Ovary (tissue), 9 donors: Measurements from ENCODE around the gene CDNF. TPM values are rescaled to one million over a fixed set of nuclear protein-coding genes. Genes with fewer than 3 reads are reported as not detected.

ENCODE experiments used
- DNase-seq, 5 donors: peaks; one replicate each; pipeline ENCODE4 v3.0.0-alpha.2; 2019 to 2020
- H3K27ac ChIP-seq, 2 donors: fragments of 200-600 bp; one replicate each; pipeline versions ENCODE4 v1.5.1 to v1.8.0; 2019 to 2022
- H3K27me3 ChIP-seq: fragments of 200-600 bp; one replicate; pipeline ENCODE4 v1.8.0; 2022
- H3K36me3 ChIP-seq: fragments of 200-600 bp; sonication (generic); one replicate; pipeline ENCODE4 v1.5.1; 2019
- H3K4me1 ChIP-seq: one replicate; pipeline ENCODE4 v1.8.1; 2013; ENCODE audit warnings: mild to moderate bottlenecking, moderate library complexity; ENCODE audit not compliant: insufficient read depth
- H3K4me3 ChIP-seq: fragments of 200-600 bp; sonication (generic); one replicate; pipeline ENCODE4 v1.5.1; 2017
- H3K9me3 ChIP-seq, 2 donors: fragments of 200-600 bp in 1 of 2; sonication (generic) in 1 of 2; one replicate each; pipeline versions ENCODE4 v1.5.1 to v1.8.1; 2013 to 2019; ENCODE audit warnings: mild to moderate bottlenecking in 1 of 2, moderate library complexity in 1 of 2
- CTCF ChIP-seq, 3 donors: fragments of 450-650 bp in 2 of 3; fragments of 200-600 bp in 1 of 3; IDR thresholded peaks; one replicate each; pipeline versions ENCODE4 v1.5.1 to v1.8.0; 2016 to 2022; ENCODE audit warnings: antibody characterized with exemption in 3 of 3, mild to moderate bottlenecking in 1 of 3
- EP300 ChIP-seq: sonication (generic); formaldehyde crosslinking; IDR thresholded peaks from one replicate; pipeline ENCODE4 v1.6.1; 2017; ENCODE audit warnings: antibody characterized with exemption
- POLR2A ChIP-seq: fragments of 450-650 bp; IDR thresholded peaks from one replicate; pipeline ENCODE4 v1.6.1; 2017; ENCODE audit warnings: antibody characterized with exemption, mild to moderate bottlenecking, moderate library complexity
- WGBS, 3 donors: extraction: QIAGEN DNeasy Blood & Tissue Kit in 1 of 3; methylation state at CpG; one replicate each; pipeline versions ENCODE4 v1.1.5 to v1.1.7; 2013 to 2017; 5-methylcytosine and 5-hydroxymethylcytosine counted together
- intact Hi-C, 4 donors: fragments of 100-400 bp; cut with DNase I; formaldehyde crosslinking; loops; one replicate each; pipeline versions ENCODE4 v1.11.0 to v1.15.1; 2022 to 2023
- polyA plus RNA-seq, 2 donors: library from polyadenylated mRNA; stranded (reverse); fragments of 200-250 nt in 1 of 2; fragments of 350-450 nt in 1 of 2; fragmentation: Illumina TruSeq in 1 of 2; extraction: RNeasy Lipid Tissue Mini Kit (QIAGEN cat#74804) in 1 of 2; gene quantifications; one replicate each; pipeline ENCODE4 v1.2.3, GENCODE V29; 2013 to 2014
- total RNA-seq, 7 donors: library from RNA; depleted of rRNA in 2 of 7; stranded (reverse); fragments of >200 nt in 2 of 7; fragmentation: NEBNext Ultra II Directional in 3 of 7; extraction: Animal tissue kit (Norgen Biotek cat#: 25700) in 3 of 7; gene quantifications; one replicate each; pipeline versions ENCODE4 v1.1.0 to v1.2.4, GENCODE V29; 2016 to 2023
- donor health status: DM: no; HTN: no; CAD: no; lungs with moderate emphysema.
- donor health status: DM: no; HTN: no; CAD: no.
- donor health status: Bipolar disorder and iron deficiency.
- donor health status: DM: yes; HTN: yes; CAD: no.
- donor health status: DM: no; HTN: no; CAD: no.
- donor health status: DM: yes; HTN: yes; CAD: no.

Gene CDNF
- total and polyA plus RNA-seq, 9 donors: 1.5 to 6.0 (median 3.5) TPM

- H3K4me1 ChIP-seq: no peaks in the 10 kb centered on the region
- intact Hi-C loops: loop anchor here in 1 of 4 donors (10.0 kb wide), 1 partner anchor 258 kb away; the partner anchor contains the start of gene RPP38
- H3K4me3 ChIP-seq: peak overlapping the region; percentile 98
- peak overlapping the region; percentile 87 to 92 for H3K27ac ChIP-seq
- WGBS, 3 donors: 15 to 18% (median 17%) methylated on average over 14 of the region's 14 CpGs
- DNase-seq: no peak
- H3K36me3 ChIP-seq: no peaks in the 10 kb centered on the region
- H3K27me3 ChIP-seq: no peaks in the 10 kb centered on the region
- no peak for TF ChIP-seq CTCF (IDR thresholded peaks at IDR 0.05)
- no peaks in the 10 kb centered on the region for H3K9me3 ChIP-seq
Observed at GRCh38 chr10:14837003-14837756, 657 bp downstream of the CDNF start.

GRCh38 chr10:14836208-14836607 lies 1.6 kb downstream of the CDNF start:
- H3K27me3 ChIP-seq: no peaks in the 10 kb centered on the region
- 92 to 99% (median 92%) methylated on average over 2 of the region's 2 CpGs for WGBS, 3 donors
- no peaks in the 10 kb centered on the region for H3K36me3 ChIP-seq
- H3K9me3 ChIP-seq: no peaks in the 10 kb centered on the region
- no peak overlapping the region for H3K4me3 ChIP-seq
- no peaks in the 10 kb centered on the region for H3K4me1 ChIP-seq
- H3K27ac ChIP-seq: peak overlapping the region in 1 of 2 donors; percentile 92
- intact Hi-C loops: loop anchor here in 1 of 4 donors (10.0 kb wide), 1 partner anchor 259 kb away; the partner anchor contains the start of gene RPP38
- TF ChIP-seq EP300: no peak
- DNase-seq: no peak

- Histone ChIP-seq H3K4me1 (no peaks in the 10 kb centered on the region), H3K27ac (no peak overlapping the region), H3K4me3 (no peak overlapping the region), H3K36me3 (no peaks in the 10 kb centered on the region), H3K27me3 (no peaks in the 10 kb centered on the region), H3K9me3 (no peaks in the 10 kb centered on the region)
- intact Hi-C loops: loop anchor here in 1 of 4 donors (10.0 kb wide), 1 partner anchor 262 kb away; the partner anchor contains the start of gene RPP38
- WGBS, 3 donors: 73 to 83% (median 78%) methylated on average over 3 of the region's 3 CpGs
- TF ChIP-seq CTCF (IDR thresholded peaks at IDR 0.05) (no peak), POLR2A (no peak), EP300 (no peak)
- DNase-seq: no peak
Observed at GRCh38 chr10:14833106-14833505, 4.7 kb downstream of the CDNF start.

GRCh38 chr10:14826076-14826829 lies 11.6 kb downstream of the CDNF start:
- H3K4me1 ChIP-seq: no peaks in the 10 kb centered on the region
- no peak overlapping the region for H3K27ac ChIP-seq
- no peaks in the 10 kb centered on the region for H3K36me3 ChIP-seq
- DNase-seq: no peak
- intact Hi-C loops: loop anchor here in 1 of 4 donors (10.0 kb wide), 1 partner anchor 291 kb away; no protein-coding TSS in a partner anchor
- WGBS, 3 donors: 44 to 72% (median 55%) methylated on average over 1 of the region's 1 CpG
- H3K27me3 ChIP-seq: no peaks in the 10 kb centered on the region
- no peaks in the 10 kb centered on the region for H3K9me3 ChIP-seq
- TF ChIP-seq EP300 (no peak), POLR2A (no peak), CTCF (IDR thresholded peaks at IDR 0.05) (no peak)
- H3K4me3 ChIP-seq: no peak overlapping the region
